ENCODE data around the gene USP25.

DNA sequence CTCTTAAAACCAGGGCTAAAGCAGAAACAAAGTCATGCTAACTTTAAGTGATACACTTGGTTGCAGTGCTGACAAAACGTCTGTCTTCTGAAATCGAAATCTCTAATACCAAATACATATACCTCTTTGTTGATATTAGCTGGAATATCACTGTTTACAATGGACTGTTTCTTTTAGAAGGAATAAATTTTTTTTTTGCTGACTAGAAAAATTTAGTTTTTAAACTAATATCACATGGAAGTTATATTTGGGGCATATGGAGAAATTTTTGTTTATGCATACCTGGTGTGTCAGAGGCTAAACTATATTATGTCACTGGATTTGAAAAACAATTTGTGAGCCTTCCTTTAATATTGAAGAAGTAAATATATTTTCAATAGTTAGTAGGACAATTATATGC, 39.1 kb downstream of the USP25 start:
- TF ChIP-seq, protein P1, sequence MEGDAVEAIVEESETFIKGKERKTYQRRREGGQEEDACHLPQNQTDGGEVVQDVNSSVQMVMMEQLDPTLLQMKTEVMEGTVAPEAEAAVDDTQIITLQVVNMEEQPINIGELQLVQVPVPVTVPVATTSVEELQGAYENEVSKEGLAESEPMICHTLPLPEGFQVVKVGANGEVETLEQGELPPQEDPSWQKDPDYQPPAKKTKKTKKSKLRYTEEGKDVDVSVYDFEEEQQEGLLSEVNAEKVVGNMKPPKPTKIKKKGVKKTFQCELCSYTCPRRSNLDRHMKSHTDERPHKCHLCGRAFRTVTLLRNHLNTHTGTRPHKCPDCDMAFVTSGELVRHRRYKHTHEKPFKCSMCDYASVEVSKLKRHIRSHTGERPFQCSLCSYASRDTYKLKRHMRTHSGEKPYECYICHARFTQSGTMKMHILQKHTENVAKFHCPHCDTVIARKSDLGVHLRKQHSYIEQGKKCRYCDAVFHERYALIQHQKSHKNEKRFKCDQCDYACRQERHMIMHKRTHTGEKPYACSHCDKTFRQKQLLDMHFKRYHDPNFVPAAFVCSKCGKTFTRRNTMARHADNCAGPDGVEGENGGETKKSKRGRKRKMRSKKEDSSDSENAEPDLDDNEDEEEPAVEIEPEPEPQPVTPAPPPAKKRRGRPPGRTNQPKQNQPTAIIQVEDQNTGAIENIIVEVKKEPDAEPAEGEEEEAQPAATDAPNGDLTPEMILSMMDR (IDR thresholded peaks at IDR 0.05; ENCODE audit: insufficient read depth, low read length): no peak
- TF ChIP-seq POLR2AphosphoS5 (IDR thresholded peaks at IDR 0.05; ENCODE audit: low read depth): no peak
- TF ChIP-seq GABPA (IDR thresholded peaks at IDR 0.05; ENCODE audit: low read depth): no peak
- TF ChIP-seq SPI1 (IDR thresholded peaks at IDR 0.05; ENCODE audit: borderline replicate concordance, low read depth): no peak
- TF ChIP-seq, protein P2, sequence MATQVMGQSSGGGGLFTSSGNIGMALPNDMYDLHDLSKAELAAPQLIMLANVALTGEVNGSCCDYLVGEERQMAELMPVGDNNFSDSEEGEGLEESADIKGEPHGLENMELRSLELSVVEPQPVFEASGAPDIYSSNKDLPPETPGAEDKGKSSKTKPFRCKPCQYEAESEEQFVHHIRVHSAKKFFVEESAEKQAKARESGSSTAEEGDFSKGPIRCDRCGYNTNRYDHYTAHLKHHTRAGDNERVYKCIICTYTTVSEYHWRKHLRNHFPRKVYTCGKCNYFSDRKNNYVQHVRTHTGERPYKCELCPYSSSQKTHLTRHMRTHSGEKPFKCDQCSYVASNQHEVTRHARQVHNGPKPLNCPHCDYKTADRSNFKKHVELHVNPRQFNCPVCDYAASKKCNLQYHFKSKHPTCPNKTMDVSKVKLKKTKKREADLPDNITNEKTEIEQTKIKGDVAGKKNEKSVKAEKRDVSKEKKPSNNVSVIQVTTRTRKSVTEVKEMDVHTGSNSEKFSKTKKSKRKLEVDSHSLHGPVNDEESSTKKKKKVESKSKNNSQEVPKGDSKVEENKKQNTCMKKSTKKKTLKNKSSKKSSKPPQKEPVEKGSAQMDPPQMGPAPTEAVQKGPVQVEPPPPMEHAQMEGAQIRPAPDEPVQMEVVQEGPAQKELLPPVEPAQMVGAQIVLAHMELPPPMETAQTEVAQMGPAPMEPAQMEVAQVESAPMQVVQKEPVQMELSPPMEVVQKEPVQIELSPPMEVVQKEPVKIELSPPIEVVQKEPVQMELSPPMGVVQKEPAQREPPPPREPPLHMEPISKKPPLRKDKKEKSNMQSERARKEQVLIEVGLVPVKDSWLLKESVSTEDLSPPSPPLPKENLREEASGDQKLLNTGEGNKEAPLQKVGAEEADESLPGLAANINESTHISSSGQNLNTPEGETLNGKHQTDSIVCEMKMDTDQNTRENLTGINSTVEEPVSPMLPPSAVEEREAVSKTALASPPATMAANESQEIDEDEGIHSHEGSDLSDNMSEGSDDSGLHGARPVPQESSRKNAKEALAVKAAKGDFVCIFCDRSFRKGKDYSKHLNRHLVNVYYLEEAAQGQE (IDR thresholded peaks at IDR 0.05; ENCODE audit: insufficient replicate concordance, low read depth): no peak
